Parathyroid adenoma (tissue), 2 donors: ENCODE measurements around the gene LIN7C.
A peak's percentile ranks its signal among the peaks of the same experiment; 100 is the strongest.

Source experiments
- H2AFZ ChIP-seq: fragments of 300-600 bp; sonication (generic); one replicate; pipeline ENCODE4 v1.7.0; 2017; ENCODE audit warnings: antibody characterized with exemption, mild to moderate bottlenecking
- H3K27ac ChIP-seq: fragments of 300-600 bp; sonication (generic); one replicate; pipeline ENCODE4 v1.7.0; 2017
- H3K27me3 ChIP-seq: fragments of 300-600 bp; sonication (generic); one replicate; pipeline ENCODE4 v1.7.0; 2017; ENCODE audit warnings: low read length; ENCODE audit not compliant: control insufficient read depth, insufficient read depth
- H3K36me3 ChIP-seq: fragments of 300-600 bp; sonication (generic); one replicate; pipeline ENCODE4 v1.7.0; 2017; ENCODE audit warnings: low read length; ENCODE audit not compliant: control insufficient read depth, insufficient read depth
- H3K4me1 ChIP-seq: fragments of 300-600 bp; sonication (generic); one replicate; pipeline ENCODE4 v1.7.0; 2017; ENCODE audit warnings: control low read depth
- H3K4me2 ChIP-seq: fragments of 300-600 bp; sonication (generic); one replicate; pipeline ENCODE4 v1.7.0; 2017; ENCODE audit warnings: low read length
- H3K4me3 ChIP-seq: fragments of 300-600 bp; sonication (generic); one replicate; pipeline ENCODE4 v1.7.0; 2017; ENCODE audit warnings: low read depth, low read length
- H3K79me2 ChIP-seq: fragments of 300-600 bp; sonication (generic); one replicate; pipeline ENCODE4 v1.7.0; 2017; ENCODE audit warnings: control low read depth
- H3K9ac ChIP-seq: fragments of 300-600 bp; sonication (generic); one replicate; pipeline ENCODE4 v1.7.0; 2017; ENCODE audit warnings: mild to moderate bottlenecking
- H3K9me3 ChIP-seq: fragments of 300-600 bp; sonication (generic); one replicate; pipeline ENCODE4 v1.7.0; 2017; ENCODE audit warnings: low read length; ENCODE audit not compliant: control insufficient read depth
- TF ChIP-seq, protein P1 (sequence below): fragments of 300-600 bp; sonication (generic); IDR thresholded peaks from one replicate; pipeline ENCODE4 v1.7.0; 2017; ENCODE audit warnings: antibody characterized with exemption, mild to moderate bottlenecking
- donor health status: primary hyperparathyroidism.

LIN7C gene

GRCh38 chr11:27506200-27507182, at the start of gene LIN7C:
LIN7C (minus strand) TSS chr11:27506769; CDS start chr11:27506752, 17 bp downstream.
- Histone ChIP-seq H3K27me3 (no peaks in the 10 kb centered on the region), H3K4me3 (peak within 1 kb of the TSS; percentile 92), H3K9me3 (no peaks in the 10 kb centered on the region), H2AFZ (peak within 1 kb of the TSS; percentile 98), H3K36me3 (no peaks in the 10 kb centered on the region), H3K79me2 (peaks cover 15% of the 10 kb centered on the region), H3K27ac (peak within 1 kb of the TSS; percentile 88), H3K4me2 (peak within 1 kb of the TSS; percentile 76), H3K4me1 (peaks cover 4% of the 10 kb centered on the region), H3K9ac (peak within 1 kb of the TSS; percentile 82)
- TF ChIP-seq, protein P1, sequence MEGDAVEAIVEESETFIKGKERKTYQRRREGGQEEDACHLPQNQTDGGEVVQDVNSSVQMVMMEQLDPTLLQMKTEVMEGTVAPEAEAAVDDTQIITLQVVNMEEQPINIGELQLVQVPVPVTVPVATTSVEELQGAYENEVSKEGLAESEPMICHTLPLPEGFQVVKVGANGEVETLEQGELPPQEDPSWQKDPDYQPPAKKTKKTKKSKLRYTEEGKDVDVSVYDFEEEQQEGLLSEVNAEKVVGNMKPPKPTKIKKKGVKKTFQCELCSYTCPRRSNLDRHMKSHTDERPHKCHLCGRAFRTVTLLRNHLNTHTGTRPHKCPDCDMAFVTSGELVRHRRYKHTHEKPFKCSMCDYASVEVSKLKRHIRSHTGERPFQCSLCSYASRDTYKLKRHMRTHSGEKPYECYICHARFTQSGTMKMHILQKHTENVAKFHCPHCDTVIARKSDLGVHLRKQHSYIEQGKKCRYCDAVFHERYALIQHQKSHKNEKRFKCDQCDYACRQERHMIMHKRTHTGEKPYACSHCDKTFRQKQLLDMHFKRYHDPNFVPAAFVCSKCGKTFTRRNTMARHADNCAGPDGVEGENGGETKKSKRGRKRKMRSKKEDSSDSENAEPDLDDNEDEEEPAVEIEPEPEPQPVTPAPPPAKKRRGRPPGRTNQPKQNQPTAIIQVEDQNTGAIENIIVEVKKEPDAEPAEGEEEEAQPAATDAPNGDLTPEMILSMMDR, result no peak

DNA sequence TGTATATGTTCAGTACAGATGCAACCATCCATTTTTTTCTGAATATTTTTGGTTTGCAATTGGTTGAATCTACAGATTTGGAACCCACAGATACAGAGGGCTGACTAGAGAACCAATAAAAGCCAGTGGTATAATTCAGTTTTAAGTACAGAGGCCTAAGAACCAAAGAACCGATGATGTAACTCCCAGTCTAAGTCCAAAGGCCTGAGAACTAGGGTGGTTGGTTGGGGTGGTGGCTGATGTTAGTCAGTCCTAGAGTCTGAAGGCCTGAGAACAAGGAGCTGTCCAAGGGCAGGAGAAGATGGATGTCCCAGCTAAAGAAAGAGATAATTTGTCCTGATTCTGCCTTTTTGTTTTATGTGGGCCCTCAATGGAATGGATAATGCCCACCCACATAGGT, 48.7 kb upstream of the LIN7C start:
- no peaks in the 10 kb centered on the region for H3K27me3 ChIP-seq
- H3K79me2 ChIP-seq, result no peaks in the 10 kb centered on the region
- no peaks in the 10 kb centered on the region for H3K4me1 ChIP-seq
- no peaks in the 10 kb centered on the region for H3K9me3 ChIP-seq
- H3K4me3 ChIP-seq, result no peak overlapping the region
- TF ChIP-seq, protein P1, result no peak
- no peak overlapping the region for H2AFZ ChIP-seq
- H3K4me2 ChIP-seq, result no peak overlapping the region
- H3K27ac ChIP-seq, result no peak overlapping the region
- no peaks in the 10 kb centered on the region for H3K36me3 ChIP-seq
- H3K9ac ChIP-seq, result no peak overlapping the region

DNA sequence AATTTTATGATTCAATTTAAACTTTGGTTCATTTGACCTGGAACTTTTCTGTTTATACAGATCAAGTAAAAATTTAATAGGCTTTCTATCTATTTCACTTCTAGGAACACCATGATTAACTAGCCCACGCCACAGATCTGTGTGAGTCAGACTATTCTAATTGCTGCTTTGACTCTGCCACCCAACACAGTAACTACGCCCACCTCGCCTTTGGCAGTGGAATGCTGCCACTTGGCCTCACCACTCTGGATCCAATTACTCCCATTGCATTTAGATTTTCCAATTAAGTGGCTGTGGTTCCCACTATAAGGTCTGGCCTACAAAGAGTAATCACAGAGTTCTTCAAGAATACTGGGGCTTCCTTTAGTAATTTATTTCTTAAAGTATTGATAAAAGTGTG, 46.6 kb upstream of the LIN7C start:
- H3K4me1 ChIP-seq, result no peaks in the 10 kb centered on the region
- H3K79me2 ChIP-seq, result no peaks in the 10 kb centered on the region
- no peak overlapping the region for H3K4me2 ChIP-seq
- TF ChIP-seq, protein P1, result no peak
- no peaks in the 10 kb centered on the region for H3K9me3 ChIP-seq
- H2AFZ ChIP-seq, result no peak overlapping the region
- no peak overlapping the region for H3K27ac ChIP-seq
- H3K9ac ChIP-seq, result no peak overlapping the region
- H3K27me3 ChIP-seq, result no peaks in the 10 kb centered on the region
- H3K36me3 ChIP-seq, result no peaks in the 10 kb centered on the region
- no peak overlapping the region for H3K4me3 ChIP-seq

- TF ChIP-seq, protein P1, result no peak
- no peaks in the 10 kb centered on the region for H3K9me3 ChIP-seq
Observed at GRCh38 chr11:27552341-27552740, 45.8 kb upstream of the LIN7C start.

More at GRCh38 chr11:27552341-27552740, 45.8 kb upstream of the LIN7C start:
- no peaks in the 10 kb centered on the region for H3K79me2 ChIP-seq
- H2AFZ ChIP-seq, result no peak overlapping the region
- H3K36me3 ChIP-seq, result no peaks in the 10 kb centered on the region
- no peaks in the 10 kb centered on the region for H3K4me1 ChIP-seq
- H3K9ac ChIP-seq, result no peak overlapping the region
- no peak overlapping the region for H3K27ac ChIP-seq
- no peak overlapping the region for H3K4me2 ChIP-seq
- no peak overlapping the region for H3K4me3 ChIP-seq
- H3K27me3 ChIP-seq, result no peaks in the 10 kb centered on the region
